Liver (tissue), 9 donors: ENCODE results near the gene CDC42EP1. TPM values are rescaled to one million over a fixed set of nuclear protein-coding genes. Genes with fewer than 3 reads are reported as not detected.

Experiments used
- DNase-seq: peaks from one replicate; pipeline ENCODE4 v3.0.0-alpha.2; 2017; ENCODE audit warnings: low spot score
- H3K27ac ChIP-seq, 2 donors: one replicate each; pipeline ENCODE4 v1.7.0; 2013; ENCODE audit warnings: inconsistent platforms in 2 of 2, low read length in 2 of 2, control low read depth in 1 of 2, low read depth in 1 of 2, mild to moderate bottlenecking in 1 of 2
- H3K27me3 ChIP-seq, 4 donors: one replicate each; pipeline versions ENCODE4 v1.6.1 to v1.7.0; 2013; ENCODE audit warnings: low read length in 3 of 4, inconsistent platforms in 1 of 4, mild to moderate bottlenecking in 1 of 4, moderate library complexity in 1 of 4; ENCODE audit not compliant: control insufficient read depth in 4 of 4, insufficient read depth in 4 of 4
- H3K36me3 ChIP-seq, 4 donors: one replicate each; pipeline versions ENCODE4 v1.6.1 to v1.7.0; 2013; ENCODE audit warnings: low read length in 3 of 4, mild to moderate bottlenecking in 3 of 4, low read depth in 1 of 4, moderate library complexity in 1 of 4; ENCODE audit not compliant: control insufficient read depth in 4 of 4, insufficient read depth in 3 of 4
- H3K4me1 ChIP-seq, 4 donors: one replicate each; pipeline versions ENCODE4 v1.6.1 to v1.7.0; 2013; ENCODE audit warnings: low read length in 3 of 4, mild to moderate bottlenecking in 3 of 4, moderate library complexity in 1 of 4; ENCODE audit not compliant: control insufficient read depth in 4 of 4, insufficient read depth in 4 of 4
- H3K4me3 ChIP-seq, 3 donors: one replicate each; pipeline versions ENCODE4 v1.6.1 to v1.7.0; 2013; ENCODE audit warnings: low read length in 3 of 3, control low read depth in 1 of 3, low read depth in 1 of 3, mild to moderate bottlenecking in 1 of 3
- H3K9ac ChIP-seq, 2 donors: one replicate each; pipeline ENCODE4 v1.7.0; 2013; ENCODE audit warnings: low read length in 2 of 2, mild to moderate bottlenecking in 2 of 2, moderate library complexity in 2 of 2, control low read depth in 1 of 2, low read depth in 1 of 2
- H3K9me3 ChIP-seq, 4 donors: one replicate each; pipeline versions ENCODE4 v1.6.1 to v1.7.0; 2013; ENCODE audit warnings: low read length in 3 of 4; ENCODE audit not compliant: control insufficient read depth in 4 of 4
- FOXA1 ChIP-seq: IDR thresholded peaks from 2 replicates; pipeline ENCODE4 v1.6.1; 2016; ENCODE audit warnings: antibody characterized with exemption
- FOXA2 ChIP-seq: IDR thresholded peaks from 2 replicates; pipeline ENCODE4 v1.6.1; 2016; ENCODE audit warnings: antibody characterized with exemption
- GABPA ChIP-seq, 2 donors: IDR thresholded peaks in 1 of 2; conservative IDR thresholded peaks in 1 of 2; 2 replicates each; pipeline ENCODE4 v1.6.1; 2016; ENCODE audit warnings: antibody characterized with exemption in 2 of 2, mild to moderate bottlenecking in 1 of 2, moderate library complexity in 1 of 2
- HNF4G ChIP-seq: IDR thresholded peaks from 2 replicates; pipeline ENCODE4 v1.6.1; 2016; ENCODE audit warnings: antibody characterized with exemption
- JUND ChIP-seq, 2 donors: IDR thresholded peaks; 2 replicates each; pipeline ENCODE4 v1.6.1; 2016; ENCODE audit warnings: antibody characterized with exemption in 2 of 2
- NR2F2 ChIP-seq: IDR thresholded peaks from 2 replicates; pipeline ENCODE4 v1.6.1; 2016; ENCODE audit warnings: antibody characterized with exemption
- RAD21 ChIP-seq, 2 donors: IDR thresholded peaks; 2 replicates each; pipeline ENCODE4 v1.6.1; 2016; ENCODE audit warnings: antibody characterized with exemption in 2 of 2, mild to moderate bottlenecking in 2 of 2
- RXRA ChIP-seq, 2 donors: IDR thresholded peaks; 2 replicates each; pipeline ENCODE4 v1.6.1; 2017 to 2018; ENCODE audit warnings: antibody characterized with exemption in 2 of 2, mild to moderate bottlenecking in 1 of 2
- TAF1 ChIP-seq: conservative IDR thresholded peaks from 2 replicates; pipeline ENCODE4 v1.6.1; 2016; ENCODE audit warnings: antibody characterized with exemption, mild to moderate bottlenecking
- YY1 ChIP-seq: IDR thresholded peaks from 2 replicates; pipeline ENCODE4 v1.6.1; 2016; ENCODE audit warnings: antibody characterized with exemption, mild to moderate bottlenecking
- WGBS: extraction: QIAGEN DNeasy Blood & Tissue Kit; methylation state at CpG from one replicate; pipeline ENCODE4 v1.1.7; 2013; 5-methylcytosine and 5-hydroxymethylcytosine counted together
- polyA plus RNA-seq, 2 donors: library from polyadenylated mRNA; stranded (reverse) in 1 of 2; unstranded in 1 of 2; fragments of 200-250 nt in 1 of 2; fragments of >200 nt in 1 of 2; fragmentation: Nextera tagmentation in 1 of 2; extraction: Ambion mirVana in 1 of 2; gene quantifications; one replicate each; pipeline versions ENCODE4 v1.2.1 to v1.2.3, GENCODE V29; 2013 to 2015
- total RNA-seq, 2 donors: library from RNA; depleted of rRNA; stranded (reverse); fragments of >200 nt; gene quantifications; one replicate each; pipeline ENCODE4 v1.2.3, GENCODE V29; 2014
- TF ChIP-seq, protein P1 (sequence below): IDR thresholded peaks from 2 replicates; pipeline ENCODE4 v1.6.1; 2016; ENCODE audit warnings: antibody characterized with exemption
- TF ChIP-seq, protein P2 (sequence below): IDR thresholded peaks from 2 replicates; pipeline ENCODE4 v1.6.1; 2016; ENCODE audit warnings: antibody characterized with exemption, mild to moderate bottlenecking
- TF ChIP-seq, protein P3 (sequence below): fragments of 150-350 bp; IDR thresholded peaks from 2 replicates; pipeline ENCODE4 v1.5.1; 2017; ENCODE audit warnings: improper control_type of control experiment, low read depth, low read length; ENCODE audit not compliant: missing input control
- TF ChIP-seq, protein P4 (sequence below): IDR thresholded peaks from 2 replicates; pipeline ENCODE4 v1.6.1; 2016; ENCODE audit warnings: antibody characterized with exemption
- TF ChIP-seq, protein P5 (sequence below): IDR thresholded peaks from 2 replicates; pipeline ENCODE4 v1.6.1; 2016; ENCODE audit warnings: antibody characterized with exemption
- donor health status: healthy.
- donor health status: healthy.
- donor health status: healthy.
- donor health status: healthy.
- donor health status: healthy.

The CDC42EP1 gene
- total and polyA plus RNA-seq, 4 donors: 10.2 to 66.6 (median 31.2) TPM

DNA sequence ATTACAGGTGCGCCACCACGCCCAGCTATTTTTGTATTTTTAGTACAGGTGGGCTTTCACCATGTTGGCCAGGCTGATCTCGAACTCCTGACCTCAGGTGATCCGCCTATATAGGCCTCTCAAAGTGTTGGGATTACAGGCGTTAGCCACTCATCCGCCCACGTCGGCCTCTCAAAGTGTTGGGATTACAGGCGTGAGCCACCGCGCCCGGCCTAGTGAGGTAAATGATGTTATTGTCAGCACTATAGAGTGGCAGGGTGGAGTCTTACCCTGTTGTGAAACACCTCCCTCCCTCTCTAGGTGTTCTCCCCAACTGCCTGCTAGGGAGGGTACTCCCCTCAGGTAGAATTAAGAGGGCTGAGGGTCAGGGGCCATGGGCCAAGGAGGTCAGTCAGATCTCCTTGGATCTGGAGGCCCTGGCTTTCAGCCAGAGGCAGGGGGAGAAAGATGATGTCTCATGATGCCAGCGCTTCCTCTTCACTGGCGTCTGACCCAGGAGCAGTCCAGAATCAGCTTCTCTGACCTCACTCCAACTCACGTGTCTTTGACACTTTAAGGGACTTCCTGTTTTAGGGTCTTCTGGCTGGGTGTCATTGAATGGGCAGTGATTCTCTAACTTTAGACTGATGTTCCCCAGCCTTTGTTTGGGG lies 50.3 kb downstream of the CDC42EP1 start:
- no peak for DNase-seq
- Histone ChIP-seq H3K36me3 (peaks cover 0 to 8% (median 1%) of the 10 kb centered on the region in 4 donors), H3K4me3 (no peak overlapping the region), H3K27ac (peak overlapping the region in 1 of 2 donors; percentile 33), H3K27me3 (no peaks in the 10 kb centered on the region), H3K9me3 (no peaks in the 10 kb centered on the region), H3K9ac (peak overlapping the region in 1 of 2 donors; percentile 94), H3K4me1 (peaks cover 4 to 44% (median 25%) of the 10 kb centered on the region in 4 donors)
- 84% methylated on average over 15 of the region's 15 CpGs for WGBS
- no peak for TF ChIP-seq HNF4G
- TF ChIP-seq YY1: no peak
- TF ChIP-seq, protein P1, sequence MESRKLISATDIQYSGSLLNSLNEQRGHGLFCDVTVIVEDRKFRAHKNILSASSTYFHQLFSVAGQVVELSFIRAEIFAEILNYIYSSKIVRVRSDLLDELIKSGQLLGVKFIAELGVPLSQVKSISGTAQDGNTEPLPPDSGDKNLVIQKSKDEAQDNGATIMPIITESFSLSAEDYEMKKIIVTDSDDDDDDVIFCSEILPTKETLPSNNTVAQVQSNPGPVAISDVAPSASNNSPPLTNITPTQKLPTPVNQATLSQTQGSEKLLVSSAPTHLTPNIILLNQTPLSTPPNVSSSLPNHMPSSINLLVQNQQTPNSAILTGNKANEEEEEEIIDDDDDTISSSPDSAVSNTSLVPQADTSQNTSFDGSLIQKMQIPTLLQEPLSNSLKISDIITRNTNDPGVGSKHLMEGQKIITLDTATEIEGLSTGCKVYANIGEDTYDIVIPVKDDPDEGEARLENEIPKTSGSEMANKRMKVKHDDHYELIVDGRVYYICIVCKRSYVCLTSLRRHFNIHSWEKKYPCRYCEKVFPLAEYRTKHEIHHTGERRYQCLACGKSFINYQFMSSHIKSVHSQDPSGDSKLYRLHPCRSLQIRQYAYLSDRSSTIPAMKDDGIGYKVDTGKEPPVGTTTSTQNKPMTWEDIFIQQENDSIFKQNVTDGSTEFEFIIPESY: no peak
- TF ChIP-seq, protein P2, sequence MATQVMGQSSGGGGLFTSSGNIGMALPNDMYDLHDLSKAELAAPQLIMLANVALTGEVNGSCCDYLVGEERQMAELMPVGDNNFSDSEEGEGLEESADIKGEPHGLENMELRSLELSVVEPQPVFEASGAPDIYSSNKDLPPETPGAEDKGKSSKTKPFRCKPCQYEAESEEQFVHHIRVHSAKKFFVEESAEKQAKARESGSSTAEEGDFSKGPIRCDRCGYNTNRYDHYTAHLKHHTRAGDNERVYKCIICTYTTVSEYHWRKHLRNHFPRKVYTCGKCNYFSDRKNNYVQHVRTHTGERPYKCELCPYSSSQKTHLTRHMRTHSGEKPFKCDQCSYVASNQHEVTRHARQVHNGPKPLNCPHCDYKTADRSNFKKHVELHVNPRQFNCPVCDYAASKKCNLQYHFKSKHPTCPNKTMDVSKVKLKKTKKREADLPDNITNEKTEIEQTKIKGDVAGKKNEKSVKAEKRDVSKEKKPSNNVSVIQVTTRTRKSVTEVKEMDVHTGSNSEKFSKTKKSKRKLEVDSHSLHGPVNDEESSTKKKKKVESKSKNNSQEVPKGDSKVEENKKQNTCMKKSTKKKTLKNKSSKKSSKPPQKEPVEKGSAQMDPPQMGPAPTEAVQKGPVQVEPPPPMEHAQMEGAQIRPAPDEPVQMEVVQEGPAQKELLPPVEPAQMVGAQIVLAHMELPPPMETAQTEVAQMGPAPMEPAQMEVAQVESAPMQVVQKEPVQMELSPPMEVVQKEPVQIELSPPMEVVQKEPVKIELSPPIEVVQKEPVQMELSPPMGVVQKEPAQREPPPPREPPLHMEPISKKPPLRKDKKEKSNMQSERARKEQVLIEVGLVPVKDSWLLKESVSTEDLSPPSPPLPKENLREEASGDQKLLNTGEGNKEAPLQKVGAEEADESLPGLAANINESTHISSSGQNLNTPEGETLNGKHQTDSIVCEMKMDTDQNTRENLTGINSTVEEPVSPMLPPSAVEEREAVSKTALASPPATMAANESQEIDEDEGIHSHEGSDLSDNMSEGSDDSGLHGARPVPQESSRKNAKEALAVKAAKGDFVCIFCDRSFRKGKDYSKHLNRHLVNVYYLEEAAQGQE: no peak
- TF ChIP-seq, protein P3, sequence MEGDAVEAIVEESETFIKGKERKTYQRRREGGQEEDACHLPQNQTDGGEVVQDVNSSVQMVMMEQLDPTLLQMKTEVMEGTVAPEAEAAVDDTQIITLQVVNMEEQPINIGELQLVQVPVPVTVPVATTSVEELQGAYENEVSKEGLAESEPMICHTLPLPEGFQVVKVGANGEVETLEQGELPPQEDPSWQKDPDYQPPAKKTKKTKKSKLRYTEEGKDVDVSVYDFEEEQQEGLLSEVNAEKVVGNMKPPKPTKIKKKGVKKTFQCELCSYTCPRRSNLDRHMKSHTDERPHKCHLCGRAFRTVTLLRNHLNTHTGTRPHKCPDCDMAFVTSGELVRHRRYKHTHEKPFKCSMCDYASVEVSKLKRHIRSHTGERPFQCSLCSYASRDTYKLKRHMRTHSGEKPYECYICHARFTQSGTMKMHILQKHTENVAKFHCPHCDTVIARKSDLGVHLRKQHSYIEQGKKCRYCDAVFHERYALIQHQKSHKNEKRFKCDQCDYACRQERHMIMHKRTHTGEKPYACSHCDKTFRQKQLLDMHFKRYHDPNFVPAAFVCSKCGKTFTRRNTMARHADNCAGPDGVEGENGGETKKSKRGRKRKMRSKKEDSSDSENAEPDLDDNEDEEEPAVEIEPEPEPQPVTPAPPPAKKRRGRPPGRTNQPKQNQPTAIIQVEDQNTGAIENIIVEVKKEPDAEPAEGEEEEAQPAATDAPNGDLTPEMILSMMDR: no peak
- TF ChIP-seq FOXA2: no peak
- no peak for TF ChIP-seq RAD21 (IDR thresholded peaks at IDR 0.05)
- no peak for TF ChIP-seq JUND (IDR thresholded peaks at IDR 0.05)
- TF ChIP-seq, protein P4, sequence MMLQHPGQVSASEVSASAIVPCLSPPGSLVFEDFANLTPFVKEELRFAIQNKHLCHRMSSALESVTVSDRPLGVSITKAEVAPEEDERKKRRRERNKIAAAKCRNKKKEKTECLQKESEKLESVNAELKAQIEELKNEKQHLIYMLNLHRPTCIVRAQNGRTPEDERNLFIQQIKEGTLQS: no peak
- TF ChIP-seq NR2F2: no peak
- TF ChIP-seq, protein P5, sequence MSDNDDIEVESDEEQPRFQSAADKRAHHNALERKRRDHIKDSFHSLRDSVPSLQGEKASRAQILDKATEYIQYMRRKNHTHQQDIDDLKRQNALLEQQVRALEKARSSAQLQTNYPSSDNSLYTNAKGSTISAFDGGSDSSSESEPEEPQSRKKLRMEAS: no peak

DNA sequence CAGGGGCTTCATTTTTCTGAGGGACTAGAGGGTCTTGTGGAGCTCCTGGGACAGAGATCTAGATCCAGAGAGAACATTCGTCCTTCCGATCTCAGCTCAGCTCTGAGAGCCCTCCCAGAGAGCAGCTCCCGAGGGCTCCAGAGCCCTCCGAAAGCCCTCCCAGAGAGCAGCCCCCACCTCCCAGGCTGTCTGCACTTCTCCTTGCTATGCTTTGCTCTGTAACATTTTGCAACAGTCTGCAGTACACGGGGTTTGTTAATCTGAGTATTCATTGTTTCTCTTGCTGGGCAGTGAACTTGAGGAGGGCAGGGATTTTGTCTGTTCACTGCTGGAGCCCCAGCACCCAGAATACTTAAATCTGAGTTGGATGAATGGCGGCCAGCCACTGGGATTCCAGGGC lies 50.9 kb downstream of the CDC42EP1 start:
- no peaks in the 10 kb centered on the region for H3K27me3 ChIP-seq
- no peak overlapping the region for H3K9ac ChIP-seq
- no peaks in the 10 kb centered on the region for H3K9me3 ChIP-seq
- peaks cover 0 to 11% (median 3%) of the 10 kb centered on the region in 4 donors for H3K36me3 ChIP-seq
- WGBS: 80% methylated on average over 6 of the region's 6 CpGs
- H3K4me3 ChIP-seq: no peak overlapping the region
- peaks cover 4 to 44% (median 25%) of the 10 kb centered on the region in 4 donors for H3K4me1 ChIP-seq
- H3K27ac ChIP-seq: peak overlapping the region in 1 of 2 donors; percentile 33
- no peak for DNase-seq
- TF ChIP-seq NR2F2 (no peak), RXRA (IDR thresholded peaks at IDR 0.05) (no peak), JUND (IDR thresholded peaks at IDR 0.05) (no peak), FOXA1 (no peak), HNF4G (no peak), GABPA (IDR thresholded peaks at IDR 0.05 in 1 of 2, conservative IDR thresholded peaks at IDR 0.05 in 1 of 2) (no peak), TAF1 (no peak)
- TF ChIP-seq, protein P3: no peak
- TF ChIP-seq, protein P5: no peak
- TF ChIP-seq, protein P2: no peak
- TF ChIP-seq, protein P4: no peak
